Karpas-422 (cell line): Measurements from ENCODE around the gene CHL1. TPM values are rescaled to one million over a fixed set of nuclear protein-coding genes. Genes with fewer than 3 reads are reported as not detected.

Experiments used
- DNase-seq: peaks from one replicate; pipeline ENCODE4 v3.0.0-alpha.2; 2015
- H2AFZ ChIP-seq: fragments of 200-600 bp; sonication (generic); 2 replicates; pipeline ENCODE4 v1.6.1; 2014; ENCODE audit warnings: antibody characterized with exemption, low read length, mixed read lengths
- H3K27ac ChIP-seq: fragments of 200-600 bp; sonication (generic); 2 replicates; pipeline ENCODE4 v1.5.1; 2014; ENCODE audit warnings: mild to moderate bottlenecking, low read length, moderate library complexity
- H3K27me3 ChIP-seq: fragments of 200-600 bp; sonication (generic); 2 replicates; pipeline ENCODE4 v1.6.1; 2014; ENCODE audit warnings: low read length, mixed read lengths
- H3K36me3 ChIP-seq: fragments of 200-600 bp; sonication (generic); 2 replicates; pipeline ENCODE4 v1.6.1; 2014; ENCODE audit warnings: low read length, mixed read lengths; ENCODE audit not compliant: insufficient read depth
- H3K4me1 ChIP-seq: fragments of 200-600 bp; sonication (generic); 2 replicates; pipeline ENCODE4 v1.6.1; 2014; ENCODE audit warnings: mild to moderate bottlenecking, low read length, mixed read lengths
- H3K4me2 ChIP-seq: fragments of 200-600 bp; sonication (generic); 2 replicates; pipeline ENCODE4 v1.6.1; 2014; ENCODE audit warnings: low read length, low read depth, mild to moderate bottlenecking; ENCODE audit not compliant: poor library complexity, severe bottlenecking
- H3K4me3 ChIP-seq: fragments of 200-600 bp; sonication (generic); 2 replicates; pipeline ENCODE4 v1.5.1; 2014; ENCODE audit warnings: mild to moderate bottlenecking, antibody characterized with exemption, low read length, mixed read lengths
- H3K79me2 ChIP-seq: fragments of 200-600 bp; sonication (generic); 2 replicates; pipeline ENCODE4 v1.6.1; 2014; ENCODE audit warnings: mild to moderate bottlenecking, low read length, mixed read lengths
- H3K9ac ChIP-seq: fragments of 200-600 bp; sonication (generic); 2 replicates; pipeline ENCODE4 v1.6.0; 2014; ENCODE audit warnings: low read length
- H3K9me2 ChIP-seq: fragments of 200-600 bp; sonication (generic), shearing (Covaris generic); replicated peaks from 2 replicates; pipeline ENCODE4 v1.6.0; 2014; ENCODE audit warnings: mild to moderate bottlenecking, low read length, moderate library complexity; ENCODE audit not compliant: insufficient read depth
- H3K9me3 ChIP-seq: fragments of 300-700, 200-600 bp; sonication (generic); 2 replicates; pipeline ENCODE4 v1.6.1; 2014; ENCODE audit warnings: low read length, mixed read lengths
- H4K20me1 ChIP-seq: fragments of 200-600 bp; sonication (generic); 2 replicates; pipeline ENCODE4 v1.6.1; 2014; ENCODE audit warnings: mild to moderate bottlenecking, antibody characterized with exemption, low read length, low read depth; ENCODE audit not compliant: insufficient read depth
- total RNA-seq: library from RNA; depleted of rRNA; stranded (reverse); fragments of >200 nt; shearing (Covaris generic); gene quantifications from 2 replicates; pipeline ENCODE4 v1.2.3, GENCODE V29; 2014; ENCODE audit warnings: low replicate concordance; rRNA removed

CHL1 gene
- total RNA-seq = 9.9 and 23.3 TPM in 2 replicates

- Histone ChIP-seq H3K4me3 (no peak within 1 kb of the TSS), H3K9me2 (no peaks in the 10 kb centered on the region), H3K9ac (no peak within 1 kb of the TSS), H2AFZ (no peak within 1 kb of the TSS), H3K4me1 (no peaks in the 10 kb centered on the region), H3K27me3 (no peaks in the 10 kb centered on the region), H3K36me3 (no peaks in the 10 kb centered on the region), H3K9me3 (no peaks in the 10 kb centered on the region), H3K4me2 (no peak within 1 kb of the TSS), H3K79me2 (no peaks in the 10 kb centered on the region), H4K20me1 (no peaks in the 10 kb centered on the region), H3K27ac (no peak within 1 kb of the TSS)
- DNase-seq = no peak
Measured at GRCh38 chr3:196311-197148, at the start of gene CHL1. TSS of gene CHL1 (plus strand) at chr3:196763. CDS start at chr3:319777, 123,014 bp downstream.

GRCh38 chr3:151614-152189, 44.9 kb upstream of the CHL1 start:
- no peak overlapping the region for H2AFZ ChIP-seq
- H3K9ac ChIP-seq = no peak overlapping the region
- H3K4me2 ChIP-seq = no peak overlapping the region
- H3K27me3 ChIP-seq = no peaks in the 10 kb centered on the region
- H3K27ac ChIP-seq = no peak overlapping the region
- no peaks in the 10 kb centered on the region for H3K79me2 ChIP-seq
- no peak for DNase-seq
- no peak overlapping the region for H3K4me3 ChIP-seq
- no peaks in the 10 kb centered on the region for H3K9me2 ChIP-seq
- H3K4me1 ChIP-seq = no peaks in the 10 kb centered on the region
- no peaks in the 10 kb centered on the region for H4K20me1 ChIP-seq
- H3K36me3 ChIP-seq = no peaks in the 10 kb centered on the region
- no peaks in the 10 kb centered on the region for H3K9me3 ChIP-seq

- no peaks in the 10 kb centered on the region for H3K79me2 ChIP-seq
- H3K27me3 ChIP-seq = no peaks in the 10 kb centered on the region
- no peaks in the 10 kb centered on the region for H3K36me3 ChIP-seq
- H3K4me1 ChIP-seq = no peaks in the 10 kb centered on the region
- DNase-seq = no peak
- H4K20me1 ChIP-seq = no peaks in the 10 kb centered on the region
- no peak overlapping the region for H2AFZ ChIP-seq
- no peaks in the 10 kb centered on the region for H3K9me3 ChIP-seq
- no peaks in the 10 kb centered on the region for H3K9me2 ChIP-seq
- H3K9ac ChIP-seq = no peak overlapping the region
- H3K4me3 ChIP-seq = no peak overlapping the region
- H3K27ac ChIP-seq = no peak overlapping the region
- H3K4me2 ChIP-seq = no peak overlapping the region
Measured at GRCh38 chr3:159974-160373, 36.6 kb upstream of the CHL1 start.

- Histone ChIP-seq H2AFZ (no peak overlapping the region), H3K27ac (no peak overlapping the region), H3K36me3 (no peaks in the 10 kb centered on the region), H3K27me3 (no peaks in the 10 kb centered on the region), H3K4me2 (no peak overlapping the region), H3K9ac (no peak overlapping the region), H3K79me2 (no peaks in the 10 kb centered on the region), H4K20me1 (no peaks in the 10 kb centered on the region), H3K9me2 (no peaks in the 10 kb centered on the region), H3K4me3 (no peak overlapping the region), H3K4me1 (no peaks in the 10 kb centered on the region), H3K9me3 (no peaks in the 10 kb centered on the region)
- no peak for DNase-seq
Measured at GRCh38 chr3:166071-166470, 30.5 kb upstream of the CHL1 start.

- H3K9ac ChIP-seq = no peak overlapping the region
Measured at GRCh38 chr3:166799-167198, 29.8 kb upstream of the CHL1 start.

GRCh38 chr3:173886-174285, 22.7 kb upstream of the CHL1 start:
- Histone ChIP-seq H3K9me2 (no peaks in the 10 kb centered on the region), H3K9ac (no peak overlapping the region), H3K79me2 (no peaks in the 10 kb centered on the region), H3K36me3 (no peaks in the 10 kb centered on the region), H3K4me1 (peaks cover 19% of the 10 kb centered on the region), H3K27ac (no peak overlapping the region), H3K4me2 (peak overlapping the region; percentile 39), H3K27me3 (no peaks in the 10 kb centered on the region), H2AFZ (peak overlapping the region; percentile 83), H4K20me1 (no peaks in the 10 kb centered on the region), H3K4me3 (0 out of 2 replicates have a peak overlapping the region, but pooled peaks have one; percentile 0), H3K9me3 (no peaks in the 10 kb centered on the region)
- DNase-seq = no peak

More at GRCh38 chr3:166799-167198, 29.8 kb upstream of the CHL1 start:
- Histone ChIP-seq H3K4me3 (no peak overlapping the region), H3K4me1 (no peaks in the 10 kb centered on the region), H4K20me1 (no peaks in the 10 kb centered on the region), H3K4me2 (no peak overlapping the region), H3K27me3 (no peaks in the 10 kb centered on the region), H3K79me2 (no peaks in the 10 kb centered on the region), H2AFZ (no peak overlapping the region), H3K36me3 (no peaks in the 10 kb centered on the region), H3K27ac (no peak overlapping the region), H3K9me3 (no peaks in the 10 kb centered on the region), H3K9me2 (no peaks in the 10 kb centered on the region)
- no peak for DNase-seq

- Histone ChIP-seq H3K9me2 (no peaks in the 10 kb centered on the region), H3K9me3 (no peaks in the 10 kb centered on the region), H4K20me1 (no peaks in the 10 kb centered on the region), H2AFZ (no peak overlapping the region), H3K4me1 (no peaks in the 10 kb centered on the region), H3K36me3 (no peaks in the 10 kb centered on the region), H3K4me2 (no peak overlapping the region), H3K27ac (no peak overlapping the region), H3K4me3 (no peak overlapping the region), H3K27me3 (no peaks in the 10 kb centered on the region), H3K9ac (no peak overlapping the region), H3K79me2 (no peaks in the 10 kb centered on the region)
- DNase-seq = no peak
Measured at GRCh38 chr3:184976-185375, 11.6 kb upstream of the CHL1 start.

- no peak overlapping the region for H3K9ac ChIP-seq
- no peak overlapping the region for H2AFZ ChIP-seq
- H3K4me3 ChIP-seq = no peak overlapping the region
- no peak for DNase-seq
- H3K4me2 ChIP-seq = no peak overlapping the region
- H3K27ac ChIP-seq = no peak overlapping the region
- H4K20me1 ChIP-seq = no peaks in the 10 kb centered on the region
- no peaks in the 10 kb centered on the region for H3K9me3 ChIP-seq
- H3K79me2 ChIP-seq = no peaks in the 10 kb centered on the region
- H3K36me3 ChIP-seq = no peaks in the 10 kb centered on the region
- no peaks in the 10 kb centered on the region for H3K27me3 ChIP-seq
- H3K9me2 ChIP-seq = no peaks in the 10 kb centered on the region
- H3K4me1 ChIP-seq = no peaks in the 10 kb centered on the region
Measured at GRCh38 chr3:192215-192929, 4.2 kb upstream of the CHL1 start.
